ENCODE measurements around the gene PSEN1.

Gene PSEN1

DNA sequence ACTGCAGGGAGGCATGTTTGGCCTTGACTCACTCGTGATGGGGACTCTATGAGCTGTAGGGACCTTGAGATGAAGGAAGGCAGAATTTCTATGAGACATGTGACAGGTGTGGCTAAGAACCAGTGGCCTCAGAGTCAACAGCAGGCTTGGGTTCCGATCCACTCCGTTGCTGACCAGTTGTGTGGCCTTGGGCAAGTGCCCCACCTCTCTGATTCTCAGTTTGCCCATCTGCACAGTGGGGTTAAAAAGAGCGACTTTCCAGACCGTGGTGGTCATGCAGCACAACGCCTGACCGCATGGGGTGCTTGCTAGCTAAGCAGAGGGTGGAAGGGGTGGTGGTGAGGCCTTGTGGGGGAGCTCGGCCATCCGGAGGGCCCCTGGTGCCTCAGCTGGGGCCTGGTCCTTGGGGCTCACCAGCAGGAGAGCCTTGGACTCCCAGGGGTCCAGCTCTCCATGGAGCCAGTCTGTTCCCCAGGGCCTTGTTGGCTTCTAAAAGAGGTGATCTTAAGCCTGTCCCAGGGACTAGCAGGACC, 119.5 kb downstream of the PSEN1 start:
- Histone ChIP-seq H3K27ac (ENCODE audit: low read depth, low read length) (no peak overlapping the region), H3K4me1 (ENCODE audit: control insufficient read depth in 1 of 2, insufficient read depth in 2 of 2, low read length in 2 of 2) (no peaks in the 10 kb centered on the region), H3K9me3 (ENCODE audit: control insufficient read depth in 1 of 2, low read length in 2 of 2) (no peaks in the 10 kb centered on the region), H3K36me3 (ENCODE audit: control insufficient read depth in 1 of 2, insufficient read depth in 2 of 2, low read length in 2 of 2) (no peaks in the 10 kb centered on the region), H3K9ac (ENCODE audit: low read depth in 1 of 2, low read length in 2 of 2) (no peak overlapping the region), H3K4me3 (ENCODE audit: low read depth in 1 of 2, low read length in 2 of 2) (no peak overlapping the region), H3K27me3 (ENCODE audit: control insufficient read depth in 1 of 2, insufficient read depth in 2 of 2, low read length in 2 of 2) (no peaks in the 10 kb centered on the region)

- H3K9ac ChIP-seq (ENCODE audit: low read depth in 1 of 2, low read length in 2 of 2) = no peak overlapping the region
- no peak overlapping the region for H3K4me3 ChIP-seq (ENCODE audit: low read depth in 1 of 2, low read length in 2 of 2)
- no peaks in the 10 kb centered on the region for H3K4me1 ChIP-seq (ENCODE audit: control insufficient read depth in 1 of 2, insufficient read depth in 2 of 2, low read length in 2 of 2)
- no peaks in the 10 kb centered on the region for H3K36me3 ChIP-seq (ENCODE audit: control insufficient read depth in 1 of 2, insufficient read depth in 2 of 2, low read length in 2 of 2)
- no peaks in the 10 kb centered on the region for H3K27me3 ChIP-seq (ENCODE audit: control insufficient read depth in 1 of 2, insufficient read depth in 2 of 2, low read length in 2 of 2)
- no peaks in the 10 kb centered on the region for H3K9me3 ChIP-seq (ENCODE audit: control insufficient read depth in 1 of 2, low read length in 2 of 2)
- H3K27ac ChIP-seq (ENCODE audit: low read depth, low read length) = no peak overlapping the region
Observed at GRCh38 chr14:73258076-73258475, 121.8 kb downstream of the PSEN1 start.

GRCh38 chr14:73258845-73259611, 122.7 kb downstream of the PSEN1 start:
- H3K4me3 ChIP-seq (ENCODE audit: low read depth in 1 of 2, low read length in 2 of 2) = no peak overlapping the region
- no peak overlapping the region for H3K9ac ChIP-seq (ENCODE audit: low read depth in 1 of 2, low read length in 2 of 2)
- H3K27ac ChIP-seq (ENCODE audit: low read depth, low read length) = no peak overlapping the region
- H3K36me3 ChIP-seq (ENCODE audit: control insufficient read depth in 1 of 2, insufficient read depth in 2 of 2, low read length in 2 of 2) = no peaks in the 10 kb centered on the region
- no peaks in the 10 kb centered on the region for H3K27me3 ChIP-seq (ENCODE audit: control insufficient read depth in 1 of 2, insufficient read depth in 2 of 2, low read length in 2 of 2)
- H3K9me3 ChIP-seq (ENCODE audit: control insufficient read depth in 1 of 2, low read length in 2 of 2) = no peaks in the 10 kb centered on the region
- no peaks in the 10 kb centered on the region for H3K4me1 ChIP-seq (ENCODE audit: control insufficient read depth in 1 of 2, insufficient read depth in 2 of 2, low read length in 2 of 2)

DNA sequence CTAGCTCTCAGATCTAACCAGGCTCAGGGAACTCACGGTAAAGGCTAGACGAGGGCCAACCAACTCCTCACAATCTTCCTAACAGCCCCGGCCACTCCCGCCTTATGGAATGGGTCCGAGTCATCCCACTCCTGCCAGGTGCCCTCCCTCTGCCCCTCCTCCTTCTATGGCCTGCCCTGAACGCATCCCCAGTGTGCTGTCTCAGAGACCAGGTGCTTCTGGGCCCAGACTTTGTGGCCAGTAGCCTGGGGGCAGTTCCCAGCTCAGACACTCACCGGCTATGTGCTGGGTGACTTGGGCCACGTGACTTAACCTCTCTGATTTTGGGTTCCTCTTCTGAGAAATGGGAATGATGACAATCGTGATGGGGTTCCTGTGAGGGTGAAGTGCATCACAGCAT, 123.5 kb downstream of the PSEN1 start:
- Histone ChIP-seq H3K4me1 (ENCODE audit: control insufficient read depth in 1 of 2, insufficient read depth in 2 of 2, low read length in 2 of 2) (no peaks in the 10 kb centered on the region), H3K9ac (ENCODE audit: low read depth in 1 of 2, low read length in 2 of 2) (no peak overlapping the region), H3K36me3 (ENCODE audit: control insufficient read depth in 1 of 2, insufficient read depth in 2 of 2, low read length in 2 of 2) (no peaks in the 10 kb centered on the region), H3K27ac (ENCODE audit: low read depth, low read length) (no peak overlapping the region), H3K4me3 (ENCODE audit: low read depth in 1 of 2, low read length in 2 of 2) (no peak overlapping the region), H3K9me3 (ENCODE audit: control insufficient read depth in 1 of 2, low read length in 2 of 2) (no peaks in the 10 kb centered on the region), H3K27me3 (ENCODE audit: control insufficient read depth in 1 of 2, insufficient read depth in 2 of 2, low read length in 2 of 2) (no peaks in the 10 kb centered on the region)

DNA sequence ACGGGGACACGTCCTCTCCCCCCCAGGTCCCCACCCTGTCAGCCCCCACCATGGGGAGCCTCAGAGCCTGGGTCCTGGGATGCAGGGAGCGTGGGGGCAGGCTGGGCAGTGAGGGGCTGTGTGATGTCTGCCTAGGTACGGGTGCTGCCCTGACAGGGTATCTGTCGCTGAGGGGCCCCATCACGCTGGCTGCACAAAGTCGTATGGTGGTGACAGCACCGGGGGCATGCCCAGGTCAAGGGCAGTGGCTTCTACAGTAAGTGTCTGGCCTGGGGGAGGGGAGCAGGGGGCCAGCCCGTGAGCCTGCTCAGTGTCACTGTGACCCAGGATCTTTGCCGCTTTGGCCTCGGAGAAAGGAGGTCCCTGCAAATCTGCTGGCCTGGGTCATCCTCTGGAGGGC, 124.3 kb downstream of the PSEN1 start:
- H3K36me3 ChIP-seq (ENCODE audit: control insufficient read depth in 1 of 2, insufficient read depth in 2 of 2, low read length in 2 of 2) = no peaks in the 10 kb centered on the region
- H3K9ac ChIP-seq (ENCODE audit: low read depth in 1 of 2, low read length in 2 of 2) = no peak overlapping the region
- no peak overlapping the region for H3K27ac ChIP-seq (ENCODE audit: low read depth, low read length)
- no peak overlapping the region for H3K4me3 ChIP-seq (ENCODE audit: low read depth in 1 of 2, low read length in 2 of 2)
- H3K9me3 ChIP-seq (ENCODE audit: control insufficient read depth in 1 of 2, low read length in 2 of 2) = no peaks in the 10 kb centered on the region
- H3K27me3 ChIP-seq (ENCODE audit: control insufficient read depth in 1 of 2, insufficient read depth in 2 of 2, low read length in 2 of 2) = no peaks in the 10 kb centered on the region
- H3K4me1 ChIP-seq (ENCODE audit: control insufficient read depth in 1 of 2, insufficient read depth in 2 of 2, low read length in 2 of 2) = no peaks in the 10 kb centered on the region

- no peaks in the 10 kb centered on the region for H3K36me3 ChIP-seq (ENCODE audit: control insufficient read depth in 1 of 2, insufficient read depth in 2 of 2, low read length in 2 of 2)
- H3K27ac ChIP-seq (ENCODE audit: low read depth, low read length) = no peak overlapping the region
- H3K27me3 ChIP-seq (ENCODE audit: control insufficient read depth in 1 of 2, insufficient read depth in 2 of 2, low read length in 2 of 2) = no peaks in the 10 kb centered on the region
- no peaks in the 10 kb centered on the region for H3K9me3 ChIP-seq (ENCODE audit: control insufficient read depth in 1 of 2, low read length in 2 of 2)
- no peak overlapping the region for H3K4me3 ChIP-seq (ENCODE audit: low read depth in 1 of 2, low read length in 2 of 2)
- no peak overlapping the region for H3K9ac ChIP-seq (ENCODE audit: low read depth in 1 of 2, low read length in 2 of 2)
- H3K4me1 ChIP-seq (ENCODE audit: control insufficient read depth in 1 of 2, insufficient read depth in 2 of 2, low read length in 2 of 2) = no peaks in the 10 kb centered on the region
Observed at GRCh38 chr14:73261075-73261474, 124.8 kb downstream of the PSEN1 start.

- H3K9ac ChIP-seq (ENCODE audit: low read depth in 1 of 2, low read length in 2 of 2) = no peak overlapping the region
- no peaks in the 10 kb centered on the region for H3K36me3 ChIP-seq (ENCODE audit: control insufficient read depth in 1 of 2, insufficient read depth in 2 of 2, low read length in 2 of 2)
- H3K4me1 ChIP-seq (ENCODE audit: control insufficient read depth in 1 of 2, insufficient read depth in 2 of 2, low read length in 2 of 2) = no peaks in the 10 kb centered on the region
- H3K27ac ChIP-seq (ENCODE audit: low read depth, low read length) = no peak overlapping the region
- no peaks in the 10 kb centered on the region for H3K9me3 ChIP-seq (ENCODE audit: control insufficient read depth in 1 of 2, low read length in 2 of 2)
- H3K4me3 ChIP-seq (ENCODE audit: low read depth in 1 of 2, low read length in 2 of 2) = no peak overlapping the region
- H3K27me3 ChIP-seq (ENCODE audit: control insufficient read depth in 1 of 2, insufficient read depth in 2 of 2, low read length in 2 of 2) = no peaks in the 10 kb centered on the region
Observed at GRCh38 chr14:73261520-73262426, 125.5 kb downstream of the PSEN1 start.

- Histone ChIP-seq H3K27me3 (ENCODE audit: control insufficient read depth in 1 of 2, insufficient read depth in 2 of 2, low read length in 2 of 2) (no peaks in the 10 kb centered on the region), H3K9me3 (ENCODE audit: control insufficient read depth in 1 of 2, low read length in 2 of 2) (no peaks in the 10 kb centered on the region)
Observed at GRCh38 chr14:73262427-73263183, 126.3 kb downstream of the PSEN1 start.

GRCh38 chr14:73263606-73264005, 127.3 kb downstream of the PSEN1 start:
- no peak overlapping the region for H3K4me3 ChIP-seq (ENCODE audit: low read depth in 1 of 2, low read length in 2 of 2)
- H3K36me3 ChIP-seq (ENCODE audit: control insufficient read depth in 1 of 2, insufficient read depth in 2 of 2, low read length in 2 of 2) = no peaks in the 10 kb centered on the region

More at GRCh38 chr14:73262427-73263183, 126.3 kb downstream of the PSEN1 start:
- Histone ChIP-seq H3K27ac (ENCODE audit: low read depth, low read length) (no peak overlapping the region), H3K9ac (ENCODE audit: low read depth in 1 of 2, low read length in 2 of 2) (no peak overlapping the region), H3K36me3 (ENCODE audit: control insufficient read depth in 1 of 2, insufficient read depth in 2 of 2, low read length in 2 of 2) (no peaks in the 10 kb centered on the region), H3K4me1 (ENCODE audit: control insufficient read depth in 1 of 2, insufficient read depth in 2 of 2, low read length in 2 of 2) (no peaks in the 10 kb centered on the region), H3K4me3 (ENCODE audit: low read depth in 1 of 2, low read length in 2 of 2) (no peak overlapping the region)

More at GRCh38 chr14:73263606-73264005, 127.3 kb downstream of the PSEN1 start:
- Histone ChIP-seq H3K27ac (ENCODE audit: low read depth, low read length) (no peak overlapping the region), H3K9me3 (ENCODE audit: control insufficient read depth in 1 of 2, low read length in 2 of 2) (no peaks in the 10 kb centered on the region), H3K27me3 (ENCODE audit: control insufficient read depth in 1 of 2, insufficient read depth in 2 of 2, low read length in 2 of 2) (no peaks in the 10 kb centered on the region), H3K9ac (ENCODE audit: low read depth in 1 of 2, low read length in 2 of 2) (no peak overlapping the region), H3K4me1 (ENCODE audit: control insufficient read depth in 1 of 2, insufficient read depth in 2 of 2, low read length in 2 of 2) (no peaks in the 10 kb centered on the region)

Measured in duodenal mucosa (tissue), 2 donors.